NCI-H1694 treated with DMSO at 0.1 percent for 48 hours (cell line): Measurements from ENCODE around the gene DOCK3.
A peak's percentile ranks its signal among the peaks of the same experiment; 100 is the strongest.
"Not testable (repeated sequence)": the region's sequence is repeated elsewhere in the genome, so short reads cannot be mapped to it uniquely, and the experiment has no call there.

Experiments
- DNase-seq: peaks from one replicate; lab custom pipeline; 2025; lab: John Stamatoyannopoulos, UW

The DOCK3 gene

GRCh38 chr3:50885070-50885850 is 210.5 kb downstream of the DOCK3 start:
- no peak for DNase-seq

GRCh38 chr3:50890688-50891344 is 216.1 kb downstream of the DOCK3 start:
- no peak for DNase-seq

- not testable (repeated sequence) for DNase-seq
Observed at GRCh38 chr3:50901097-50901496, 226.4 kb downstream of the DOCK3 start.

GRCh38 chr3:50912746-50913145 is 238.0 kb downstream of the DOCK3 start:
- DNase-seq = no peak

- no peak for DNase-seq
Observed at GRCh38 chr3:50913260-50913659, 238.5 kb downstream of the DOCK3 start.

GRCh38 chr3:50922071-50922470 is 247.3 kb downstream of the DOCK3 start:
- not testable (repeated sequence) for DNase-seq

GRCh38 chr3:50923955-50924354 is 249.2 kb downstream of the DOCK3 start:
- no peak for DNase-seq

- no peak for DNase-seq
Observed at GRCh38 chr3:50924638-50925037, 249.9 kb downstream of the DOCK3 start.

- DNase-seq = no peak
Observed at GRCh38 chr3:50926868-50927267, 252.1 kb downstream of the DOCK3 start.

GRCh38 chr3:50930371-50931208 is 255.9 kb downstream of the DOCK3 start:
- no peak for DNase-seq

- DNase-seq = not testable (repeated sequence)
Observed at GRCh38 chr3:50932918-50933317, 258.2 kb downstream of the DOCK3 start.

GRCh38 chr3:50936389-50936788 is 261.7 kb downstream of the DOCK3 start:
- DNase-seq = no peak

GRCh38 chr3:50947419-50947818 is 272.7 kb downstream of the DOCK3 start:
- no peak for DNase-seq

- DNase-seq = no peak
Observed at GRCh38 chr3:50950591-50950990, 275.9 kb downstream of the DOCK3 start.

GRCh38 chr3:50953825-50954414 is 279.2 kb downstream of the DOCK3 start:
- no peak for DNase-seq

GRCh38 chr3:50961386-50961785 is 286.7 kb downstream of the DOCK3 start:
- DNase-seq = no peak

- DNase-seq = peak; percentile 1
Observed at GRCh38 chr3:50971487-50971924, 296.8 kb downstream of the DOCK3 start.

GRCh38 chr3:50972029-50972428 is 297.3 kb downstream of the DOCK3 start:
- no peak for DNase-seq

GRCh38 chr3:50978586-50978985 is 303.9 kb downstream of the DOCK3 start:
- not testable (repeated sequence) for DNase-seq

GRCh38 chr3:50978991-50979667 is 304.4 kb downstream of the DOCK3 start:
- no peak for DNase-seq

GRCh38 chr3:50982540-50983325 is 308.0 kb downstream of the DOCK3 start:
- DNase-seq = no peak
